ENCODE results near the gene PTPRU. TPM values are rescaled to one million over a fixed set of nuclear protein-coding genes. Genes with fewer than 3 reads are reported as not detected.

PTPRU gene
- total RNA-seq: 55.4 and 129 TPM in 2 replicates

GRCh38 chr1:29235955-29236711 is at the start of gene PTPRU:
Gene PTPRU, plus strand, starts transcription at chr1:29236522. Its CDS starts 123 bp downstream, at chr1:29236645.

GRCh38 chr1:29230553-29231378 is 5.6 kb upstream of the PTPRU start, which contains the start of gene MECR:
Gene MECR, minus strand, starts transcription at chr1:29230934. Its CDS starts 28 bp downstream, at chr1:29230906.

Other genes with a start within 250 kb of the PTPRU start
- gene TMEM200B, start 112.6 kb upstream of the PTPRU start, total RNA-seq: 1.4 and 2.1 TPM in 2 replicates
- 40.3 and 71.3 TPM in 2 replicates for gene SRSF4, start 54.6 kb upstream of the PTPRU start, total RNA-seq
- 28.7 and 37.9 TPM in 2 replicates for gene MECR, start 5.6 kb upstream of the PTPRU start, total RNA-seq

Measured in nasal cavity respiratory epithelium epithelial cell of viscerocranial mucosa (primary cell).